GM12891 (cell line): ENCODE data around the gene MORC2.
A peak's percentile ranks its signal among the peaks of the same experiment; 100 is the strongest.

Source experiments
- DNase-seq: peaks from one replicate; pipeline ENCODE4 v3.0.0; 2011; ENCODE audit warnings: low spot score; ENCODE audit not compliant: insufficient read length
- FAIRE-seq: peaks from 2 replicates; lab custom pipeline; 2011; peaks lifted over from hg19 to GRCh38; lab: Jason Lieb, UNC
- PAX5 ChIP-seq: IDR thresholded peaks from 2 replicates; pipeline ENCODE4 v1.6.1; 2011; ENCODE audit warnings: low read length, moderate library complexity, mild to moderate bottlenecking; ENCODE audit not compliant: insufficient read depth, severe bottlenecking
- POLR2A ChIP-seq: IDR thresholded peaks from 2 replicates; pipeline ENCODE4 v1.6.1; 2011; ENCODE audit warnings: low read depth, low read length, control low read depth
- POLR2AphosphoS5 ChIP-seq: IDR thresholded peaks from 2 replicates; pipeline ENCODE4 v1.6.1; 2011; ENCODE audit warnings: low read depth, low read length, control low read depth
- POU2F2 ChIP-seq: IDR thresholded peaks from 2 replicates; pipeline ENCODE4 v1.6.1; 2011; ENCODE audit warnings: low read depth, mild to moderate bottlenecking, control low read depth, low read length, moderate library complexity
- SPI1 ChIP-seq: IDR thresholded peaks from 2 replicates; pipeline ENCODE4 v1.6.1; 2011; ENCODE audit warnings: low read depth, low read length, control low read depth
- TAF1 ChIP-seq: IDR thresholded peaks from 2 replicates; pipeline ENCODE4 v1.6.1; 2011; ENCODE audit warnings: low read depth, low read length, control low read depth

MORC2 gene

GRCh38 chr22:30906411-30906810, 62.2 kb downstream of the MORC2 start:
- TF ChIP-seq POLR2A = no peak
- TF ChIP-seq POU2F2 = no peak
- no peak for TF ChIP-seq SPI1
- no peak for TF ChIP-seq POLR2AphosphoS5
- no peak for TF ChIP-seq PAX5
- no peak for TF ChIP-seq TAF1
- no peak for DNase-seq
- no peak for FAIRE-seq

DNA sequence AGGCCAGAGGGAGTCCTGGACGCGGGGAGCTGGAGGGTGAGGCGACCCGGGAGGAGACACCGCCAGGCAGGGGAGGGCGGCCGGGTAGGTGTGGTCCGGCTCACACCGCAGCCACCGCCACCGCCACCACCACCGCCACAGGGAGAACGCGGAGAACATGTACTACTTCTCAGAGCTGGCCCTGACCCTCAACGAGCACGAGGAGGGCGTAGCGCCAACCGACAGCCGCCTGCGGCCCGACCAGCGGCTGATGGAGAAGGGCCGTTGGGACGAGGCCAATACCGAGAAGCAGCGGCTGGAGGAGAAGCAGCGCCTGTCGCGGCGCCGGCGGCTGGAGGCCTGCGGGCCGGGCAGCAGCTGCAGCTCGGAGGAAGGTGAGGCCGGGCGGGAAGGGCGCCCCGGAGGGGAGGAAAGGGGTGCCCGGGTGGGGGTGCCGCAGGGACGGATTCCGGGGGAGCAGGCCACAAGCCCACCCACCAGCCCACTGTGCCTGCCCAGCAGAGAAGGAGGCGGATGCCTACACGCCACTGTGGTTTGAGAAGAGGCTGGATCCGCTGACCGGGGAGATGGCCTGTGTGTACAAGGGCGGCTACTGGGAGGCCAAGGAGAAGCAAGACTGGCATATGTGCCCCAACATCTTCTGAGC, 62.8 kb downstream of the MORC2 start:
- DNase-seq (no peak), FAIRE-seq (no peak)
- TF ChIP-seq PAX5 (no peak), POU2F2 (no peak), POLR2A (no peak), TAF1 (no peak), POLR2AphosphoS5 (no peak)

DNA sequence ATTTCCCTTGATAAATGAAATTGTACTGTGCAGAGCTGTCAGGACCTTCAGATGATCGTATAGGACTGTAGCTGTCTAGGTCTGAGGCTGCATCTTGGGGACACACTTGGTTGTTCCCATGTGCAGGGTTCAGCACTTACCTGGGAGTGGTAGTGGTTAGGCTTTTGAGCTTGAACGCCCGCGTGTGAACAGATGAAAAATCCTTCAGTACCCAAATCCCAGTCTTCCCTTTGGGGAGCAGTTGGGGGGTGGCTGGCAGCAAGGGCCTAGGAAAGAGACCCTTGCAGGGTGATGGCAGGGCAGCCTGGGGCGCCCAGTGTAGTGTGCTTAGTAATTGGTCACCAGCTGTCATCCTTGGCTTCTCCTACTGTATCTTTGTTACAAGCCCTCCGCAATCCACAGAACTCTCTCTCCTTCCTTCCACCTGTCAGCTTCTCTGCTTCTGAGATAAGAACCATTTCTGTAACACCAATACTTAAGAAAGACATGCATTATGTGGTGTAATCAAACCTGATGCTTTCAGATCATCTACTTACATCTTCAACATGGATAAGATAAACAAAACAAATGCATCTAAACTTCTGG, 64.6 kb downstream of the MORC2 start:
- no peak for FAIRE-seq
- no peak for TF ChIP-seq POLR2AphosphoS5
- no peak for TF ChIP-seq POU2F2
- no peak for TF ChIP-seq PAX5
- TF ChIP-seq TAF1 = no peak
- TF ChIP-seq POLR2A = no peak
- TF ChIP-seq SPI1 = no peak
- no peak for DNase-seq

- FAIRE-seq = peak; percentile 69
- no peak for DNase-seq
- no peak for TF ChIP-seq POLR2A
- TF ChIP-seq SPI1 = peak; percentile 90
These were observed 65.8 kb downstream of the MORC2 start for GRCh38 chr22:30902496-30903357.

DNA sequence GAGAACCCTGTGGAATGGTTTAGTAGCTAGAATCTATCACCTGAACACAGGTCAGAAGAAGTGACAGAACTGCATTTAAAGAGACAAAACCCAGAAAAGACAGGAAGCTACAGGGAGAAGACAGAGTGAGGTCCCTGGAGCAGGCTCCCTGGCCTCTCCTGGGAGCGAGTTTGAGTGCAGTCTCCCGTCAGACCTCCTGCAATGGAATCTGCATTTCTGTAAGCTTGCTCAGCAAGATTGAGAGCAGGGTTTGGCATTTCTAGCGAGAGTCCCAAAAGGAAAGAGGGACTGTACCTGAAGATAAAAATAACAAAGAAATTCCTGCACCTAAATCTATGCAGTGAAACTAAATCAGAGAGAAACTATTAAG, 74.2 kb downstream of the MORC2 start:
- DNase-seq (no peak), FAIRE-seq (no peak)
- TF ChIP-seq POLR2AphosphoS5 = no peak
- TF ChIP-seq PAX5 = no peak
- no peak for TF ChIP-seq TAF1
- no peak for TF ChIP-seq SPI1
- no peak for TF ChIP-seq POLR2A
- no peak for TF ChIP-seq POU2F2

- no peak for FAIRE-seq
- DNase-seq = no peak
- no peak for TF ChIP-seq POU2F2
- TF ChIP-seq POLR2AphosphoS5 = no peak
- TF ChIP-seq SPI1 = no peak
- TF ChIP-seq TAF1 = no peak
- no peak for TF ChIP-seq PAX5
- TF ChIP-seq POLR2A = no peak
These were observed 74.9 kb downstream of the MORC2 start for GRCh38 chr22:30893434-30894370.

- DNase-seq = no peak
- TF ChIP-seq SPI1 = no peak
- no peak for TF ChIP-seq PAX5
- no peak for TF ChIP-seq POU2F2
- FAIRE-seq = no peak
These were observed 75.8 kb downstream of the MORC2 start for GRCh38 chr22:30892731-30893221.

GRCh38 chr22:30892286-30892685, 76.3 kb downstream of the MORC2 start:
- DNase-seq = peak; percentile 12
- no peak for TF ChIP-seq SPI1
- no peak for TF ChIP-seq POLR2AphosphoS5
- TF ChIP-seq PAX5 = no peak
- no peak for TF ChIP-seq POLR2A
- FAIRE-seq = no peak

DNA sequence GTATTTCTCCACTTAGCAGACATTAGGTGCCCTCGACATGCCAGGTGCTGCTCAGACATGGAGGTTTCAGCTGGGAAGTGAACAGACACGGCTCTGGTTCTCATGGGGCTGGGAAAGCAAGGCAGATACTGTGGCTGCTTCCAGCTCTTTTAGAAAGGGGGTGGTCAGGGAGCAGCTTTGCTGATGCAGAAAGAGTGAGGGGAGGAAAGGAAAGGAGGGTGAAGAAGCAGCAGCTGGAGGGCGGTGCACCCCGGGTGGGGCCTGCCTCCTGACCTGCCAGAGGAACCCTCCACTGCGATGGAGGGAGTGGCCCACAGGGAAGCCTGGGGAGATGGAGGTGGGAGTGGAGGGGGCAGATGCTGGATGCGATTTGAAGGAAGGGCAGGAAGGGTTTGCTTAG, 76.8 kb downstream of the MORC2 start:
- no peak for TF ChIP-seq TAF1
- no peak for TF ChIP-seq PAX5
- no peak for TF ChIP-seq POLR2A
- TF ChIP-seq POU2F2 = no peak
- no peak for TF ChIP-seq POLR2AphosphoS5
- TF ChIP-seq SPI1 = no peak
- DNase-seq (no peak), FAIRE-seq (no peak)
